HUDEP-2 (cell line): Measurements from ENCODE around the gene ADORA2A.
A peak's percentile ranks its signal among the peaks of the same experiment; 100 is the strongest.

ENCODE experiments used
- DNase-seq, 76 experiments: peaks; one replicate each; lab custom pipeline; 2025; ENCODE audit not compliant: unreplicated experiment in 76 of 76; lab: John Stamatoyannopoulos, UW

ADORA2A gene

DNA sequence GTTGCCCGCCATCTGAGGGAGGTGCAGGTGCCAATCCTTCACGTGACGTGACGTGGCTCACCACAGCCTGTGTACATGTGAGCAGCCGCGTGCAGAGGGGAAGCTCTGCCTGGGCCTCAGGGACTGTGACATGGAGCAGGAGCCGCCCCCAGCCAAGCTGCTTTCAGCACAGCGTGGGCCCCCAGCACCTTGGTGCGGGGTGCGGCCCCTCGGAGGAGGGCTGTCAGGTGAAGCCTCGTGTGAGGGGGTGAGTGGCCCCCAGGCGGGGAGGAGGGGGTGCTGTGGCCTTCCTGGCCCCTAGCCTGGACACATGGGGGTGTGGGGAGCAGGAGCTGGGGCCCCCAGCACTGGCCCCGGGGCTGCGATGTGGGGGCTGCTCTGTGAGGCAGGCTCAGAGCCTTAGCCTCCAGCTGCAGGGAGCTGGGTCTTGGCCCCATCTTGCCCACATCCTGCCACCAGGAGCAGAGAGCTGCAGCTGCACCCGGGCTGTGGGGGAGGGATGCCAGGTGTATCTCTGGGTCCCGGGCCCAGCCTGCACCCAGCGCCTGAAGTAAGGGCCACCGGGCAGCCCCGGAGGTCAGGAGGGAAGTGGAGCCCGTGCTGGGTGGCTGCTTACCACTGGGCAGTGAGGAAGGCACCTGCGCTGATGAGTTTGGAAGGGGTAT is at the start of gene ADORA2A:
TSS of gene ADORA2A (plus strand) at position 100 of the 665 bp plus-strand sequence. CDS start 5,806 bp downstream, outside the sequence.
- no peak for DNase-seq

DNA sequence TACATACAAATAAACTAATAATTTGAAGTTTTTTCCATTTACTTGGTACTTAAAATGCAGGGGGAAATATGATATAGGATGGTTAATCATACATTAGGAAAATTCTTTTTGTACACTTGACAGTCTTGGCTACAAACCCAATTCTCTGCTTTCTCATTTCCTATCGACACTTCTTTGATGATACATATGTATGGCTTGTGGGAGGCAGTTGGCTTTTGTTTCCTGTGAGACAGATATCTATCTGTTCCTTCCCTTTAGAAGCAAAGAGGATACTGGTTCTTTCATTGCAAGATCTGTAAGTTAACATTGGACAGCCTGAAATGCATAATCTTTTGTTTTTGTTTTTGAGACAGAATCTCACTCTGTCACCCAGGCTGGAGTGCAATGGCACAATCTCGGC is 47.9 kb upstream of the ADORA2A start:
- peak in 6 of 76 experiments; percentile 4 to 35 (median 8) for DNase-seq

- no peak for DNase-seq
These were observed 47.0 kb upstream of the ADORA2A start for GRCh38 chr22:24380220-24380904.

- DNase-seq: no peak
These were observed 46.5 kb upstream of the ADORA2A start for GRCh38 chr22:24380905-24381230.

GRCh38 chr22:24383061-24383460 is 44.3 kb upstream of the ADORA2A start:
- DNase-seq: no peak

GRCh38 chr22:24384131-24384530 is 43.3 kb upstream of the ADORA2A start:
- DNase-seq: no peak

DNA sequence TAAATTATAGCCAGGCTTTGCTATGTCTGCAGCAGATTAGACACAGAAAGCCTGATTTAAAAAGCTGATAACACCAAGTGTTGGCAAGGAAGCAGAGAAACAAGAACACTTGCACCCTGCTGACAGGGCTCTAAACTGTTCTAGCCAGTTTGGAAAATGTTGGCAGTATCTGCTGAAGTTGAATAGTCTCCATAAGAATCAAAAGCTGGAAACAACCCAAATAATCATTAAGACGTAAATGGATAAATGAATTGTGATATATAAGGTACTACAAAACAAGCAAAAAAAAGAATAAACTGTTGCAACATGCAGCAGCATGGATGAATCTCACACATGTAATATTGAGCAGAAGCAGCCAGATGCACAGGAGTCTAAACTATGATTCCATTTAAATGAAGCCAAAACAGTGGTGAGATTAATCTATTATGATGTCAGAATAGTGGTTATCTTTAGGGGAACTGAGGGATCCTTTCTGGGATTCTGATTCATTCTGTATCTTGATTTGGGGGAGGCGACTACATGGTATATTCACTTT is 40.4 kb upstream of the ADORA2A start:
- DNase-seq: peak in 1 of 76 experiments; percentile 6

DNA sequence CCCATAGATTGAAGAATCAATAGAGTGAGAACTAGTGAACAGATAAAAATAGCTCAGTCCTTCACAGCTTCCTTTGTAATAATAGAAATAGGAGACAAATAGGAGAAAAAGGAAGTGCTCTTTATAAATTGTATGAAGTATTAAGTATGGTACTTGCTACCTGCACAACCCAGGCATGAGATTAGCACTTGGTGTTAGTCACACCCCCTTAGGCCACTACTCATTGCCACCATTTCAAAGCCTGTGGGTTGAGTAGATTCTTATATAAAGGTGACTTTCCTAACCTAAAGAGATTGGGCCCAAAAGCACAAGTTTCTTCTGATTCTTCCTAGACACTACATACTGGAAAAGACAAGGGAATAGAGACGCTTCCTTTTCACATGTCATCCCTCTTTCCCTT is 37.7 kb upstream of the ADORA2A start:
- DNase-seq: no peak

DNA sequence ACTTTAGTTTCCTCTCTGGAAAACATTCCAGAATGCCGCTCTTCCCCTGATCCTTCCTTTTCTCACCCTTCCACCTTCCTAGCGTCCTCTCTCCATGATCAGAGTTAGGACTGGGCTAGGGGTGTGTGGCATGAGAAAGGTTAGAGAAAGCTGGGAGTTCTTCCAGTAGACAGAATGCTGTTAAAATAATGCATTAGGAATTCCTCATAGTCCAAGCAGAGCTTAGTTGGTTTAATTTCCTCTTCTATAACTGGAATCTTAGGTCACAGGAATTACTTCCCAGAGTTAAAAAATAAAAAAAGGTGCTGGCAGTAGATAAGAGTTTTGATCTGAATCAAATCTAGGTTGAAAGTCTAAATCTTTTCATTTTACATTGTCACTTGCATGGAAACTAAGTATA is 37.2 kb upstream of the ADORA2A start:
- no peak for DNase-seq

GRCh38 chr22:24390576-24390975 is 36.8 kb upstream of the ADORA2A start:
- no peak for DNase-seq

GRCh38 chr22:24391836-24392217 is 35.6 kb upstream of the ADORA2A start:
- no peak for DNase-seq

DNA sequence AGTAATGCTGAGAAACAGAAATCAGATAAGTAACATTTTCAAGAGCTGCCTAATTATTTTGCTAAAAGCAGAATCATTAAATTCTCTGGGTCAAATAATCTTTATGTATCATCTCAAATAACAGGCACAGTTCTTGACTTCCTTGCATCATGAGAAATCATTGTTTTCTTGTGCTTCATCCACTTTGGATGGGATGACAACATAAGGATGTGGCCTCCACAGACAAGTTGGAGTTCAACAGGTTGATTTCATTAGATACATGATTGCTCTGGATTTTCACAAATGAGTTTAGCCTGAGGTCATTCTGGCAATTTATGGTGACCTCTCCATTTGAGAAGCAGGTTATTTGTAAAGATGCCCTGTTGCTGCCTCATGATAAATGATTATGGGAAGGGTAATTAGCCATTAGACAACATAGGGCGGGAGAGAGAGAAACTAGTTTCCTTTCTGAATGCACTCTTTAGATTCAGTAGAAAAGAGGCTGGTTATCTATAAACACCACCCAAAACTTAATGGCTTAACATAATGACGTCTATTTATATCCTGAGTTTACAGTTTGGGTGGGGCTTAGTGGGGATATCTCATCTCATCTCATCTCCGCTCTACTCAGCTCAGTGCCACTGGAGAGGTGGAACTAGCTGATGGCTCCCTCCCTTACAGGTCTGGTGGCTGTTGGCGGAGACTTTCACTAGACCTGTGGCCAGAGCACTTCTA is 35.0 kb upstream of the ADORA2A start:
- peak in 3 of 76 experiments; percentile 14 to 39 (median 19) for DNase-seq

DNA sequence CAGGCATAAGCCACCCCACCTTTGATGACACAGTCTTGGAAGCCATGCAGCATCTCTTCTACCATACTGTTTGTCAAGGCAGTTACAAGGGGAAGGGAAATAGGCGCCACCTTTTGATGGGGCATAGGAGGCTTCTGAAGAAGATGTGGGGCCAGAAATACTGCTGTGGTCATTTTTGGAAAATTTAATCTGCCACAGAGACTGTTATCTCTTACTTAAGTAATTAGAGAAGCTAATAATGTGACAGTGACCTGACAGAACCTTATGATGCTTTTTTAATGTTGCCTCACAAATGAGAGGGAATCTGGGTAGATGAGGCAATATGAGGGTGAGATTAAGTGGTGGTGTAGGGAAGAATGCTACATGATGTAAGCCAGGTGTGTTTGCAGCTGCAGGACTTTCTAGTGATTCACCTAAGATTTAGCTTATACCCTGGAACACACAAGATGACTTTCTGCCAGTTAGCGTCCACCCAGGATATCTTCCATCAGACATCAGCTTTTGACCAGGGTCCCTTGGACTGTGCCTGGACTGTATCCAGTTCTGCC is 34.3 kb upstream of the ADORA2A start:
- DNase-seq: no peak

DNA sequence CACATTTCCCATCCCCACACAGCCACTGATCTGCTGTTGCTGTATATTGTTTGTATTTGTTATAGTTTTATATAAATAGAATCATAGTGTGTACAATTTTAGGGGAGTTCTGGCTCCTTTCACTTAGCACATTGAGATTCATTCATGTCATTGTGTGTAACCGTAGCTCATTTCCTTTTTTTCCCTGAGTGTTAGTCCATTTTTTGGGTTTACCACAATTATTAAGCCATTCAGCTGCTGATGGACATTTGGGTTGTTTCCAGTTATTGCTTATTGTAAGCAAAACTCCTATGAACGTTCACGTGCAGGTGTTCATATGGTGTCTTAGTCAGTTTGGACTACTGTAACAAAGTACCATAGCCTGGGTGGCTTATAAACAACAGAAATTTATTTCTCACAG is 33.6 kb upstream of the ADORA2A start:
- DNase-seq: no peak

DNA sequence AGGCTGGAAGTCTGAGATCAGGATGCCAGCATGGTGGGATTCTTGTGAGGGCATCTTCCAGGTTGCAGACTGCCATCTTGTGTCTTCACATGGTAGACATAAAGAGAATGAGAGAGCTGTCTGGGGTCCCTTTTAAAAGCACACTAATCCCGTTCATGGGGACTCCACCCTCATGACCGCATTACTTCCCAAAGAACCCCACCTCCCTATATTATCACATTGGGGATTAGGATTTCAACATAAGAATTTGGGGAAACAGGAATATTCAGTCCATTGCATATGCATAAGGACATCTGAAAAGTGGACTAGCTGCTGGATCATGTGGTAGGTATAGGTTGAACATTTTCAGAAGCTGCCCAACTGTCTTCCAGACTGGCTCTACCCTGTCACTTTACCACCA is 33.1 kb upstream of the ADORA2A start:
- DNase-seq: no peak

- DNase-seq: no peak
These were observed 29.0 kb upstream of the ADORA2A start for GRCh38 chr22:24398409-24398808.

GRCh38 chr22:24400034-24400725 is 27.2 kb upstream of the ADORA2A start:
- DNase-seq: no peak

DNA sequence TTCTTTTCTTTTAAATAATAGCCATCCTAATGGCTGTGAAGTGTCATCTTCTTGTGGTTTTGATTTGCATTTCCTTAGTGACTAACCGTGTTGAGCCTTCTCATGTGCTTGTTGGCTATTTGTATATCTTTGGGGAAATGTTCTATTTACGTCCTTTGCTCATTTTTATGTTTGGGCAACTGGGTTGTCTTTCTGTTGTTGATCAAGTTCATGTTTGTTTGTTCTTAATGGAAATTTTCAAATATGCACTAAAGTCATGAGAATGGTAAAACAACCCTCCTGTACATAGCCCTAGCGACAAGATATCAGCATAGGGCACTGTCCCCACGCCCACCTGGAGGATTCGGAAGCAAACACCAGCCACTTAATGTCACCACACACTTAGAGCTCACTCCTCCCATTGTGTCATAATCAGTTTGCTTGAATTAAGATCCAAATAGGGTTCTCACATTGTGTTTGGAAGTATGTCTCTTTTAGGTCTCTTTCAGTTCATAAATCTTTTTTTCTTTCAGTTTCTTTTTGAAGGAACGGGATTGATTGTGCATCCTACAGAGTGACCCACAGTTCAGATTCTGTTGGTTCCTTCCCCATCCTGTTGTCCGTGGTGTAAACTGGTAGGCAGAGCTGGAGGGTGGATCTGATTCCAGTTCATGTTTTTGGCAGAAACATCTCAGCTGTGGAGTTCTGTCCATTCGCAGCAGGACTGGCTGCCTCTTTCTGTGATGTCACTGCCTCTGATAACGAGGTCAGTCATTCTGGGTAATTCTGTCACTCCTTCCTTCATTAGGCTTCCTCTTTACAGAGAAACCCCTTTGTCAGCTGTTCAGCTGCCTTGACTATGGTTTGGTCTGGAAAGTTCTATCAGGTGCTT is 26.4 kb upstream of the ADORA2A start:
- DNase-seq: no peak

DNA sequence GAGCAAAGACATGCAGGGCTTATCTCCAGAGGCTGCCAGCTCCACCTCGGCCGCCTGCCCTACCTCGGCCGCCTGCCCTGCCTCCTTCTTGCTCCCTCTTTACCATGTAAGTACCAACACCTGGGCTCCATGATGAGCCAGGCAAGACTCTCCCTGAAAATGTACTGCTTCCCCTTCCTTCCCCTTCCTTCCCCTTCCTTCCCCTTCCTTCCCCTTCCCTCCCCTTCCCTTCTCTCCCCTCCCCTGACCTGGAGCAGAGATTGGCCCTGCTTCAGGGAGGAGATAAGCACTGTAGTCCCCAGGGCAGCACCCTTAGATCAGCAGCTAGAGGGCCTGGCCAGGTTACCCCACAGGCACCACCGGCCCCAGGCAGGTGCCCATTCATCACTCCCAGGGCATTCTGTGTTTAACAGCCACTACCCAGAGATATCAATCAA is 25.4 kb upstream of the ADORA2A start:
- DNase-seq: no peak
